Suprapubic skin (tissue), 4 donors: ENCODE data around the gene WNK4. TPM values are rescaled to one million over a fixed set of nuclear protein-coding genes. Genes with fewer than 3 reads are reported as not detected.

Source experiments
- DNase-seq, 2 donors: peaks; one replicate each; pipeline ENCODE4 v3.0.0-alpha.2; 2019; ENCODE audit warnings: low spot score in 2 of 2
- H3K27ac ChIP-seq: fragments of 200-600 bp; sonication (generic); one replicate; pipeline ENCODE4 v1.5.1; 2019
- H3K27me3 ChIP-seq: fragments of 200-600 bp; sonication (generic); one replicate; pipeline ENCODE4 v1.5.1; 2019
- H3K36me3 ChIP-seq: fragments of 200-600 bp; sonication (generic); one replicate; pipeline ENCODE4 v1.5.1; 2019
- H3K4me1 ChIP-seq: fragments of 200-600 bp; sonication (generic); one replicate; pipeline ENCODE4 v1.5.1; 2019
- H3K4me3 ChIP-seq: fragments of 200-600 bp; sonication (generic); one replicate; pipeline ENCODE4 v1.5.1; 2019; ENCODE audit warnings: mild to moderate bottlenecking
- H3K9me3 ChIP-seq: fragments of 200-600 bp; sonication (generic); one replicate; pipeline ENCODE4 v1.5.1; 2019
- EP300 ChIP-seq: sonication (generic); formaldehyde crosslinking; IDR thresholded peaks from one replicate; pipeline ENCODE4 v1.6.1; 2017; ENCODE audit warnings: antibody characterized with exemption
- POLR2A ChIP-seq, 2 donors: fragments of 450-650 bp; IDR thresholded peaks; one replicate each; pipeline ENCODE4 v1.6.1; 2017; ENCODE audit warnings: antibody characterized with exemption in 2 of 2, mild to moderate bottlenecking in 2 of 2, moderate library complexity in 2 of 2
- POLR2AphosphoS5 ChIP-seq, 3 donors: sonication (generic); formaldehyde crosslinking; IDR thresholded peaks; one replicate each; pipeline ENCODE4 v1.6.1; 2017; ENCODE audit warnings: antibody characterized with exemption in 3 of 3
- WGBS: methylation state at CpG from one replicate; pipeline ENCODE4 v1.1.5; 2018; 5-methylcytosine and 5-hydroxymethylcytosine counted together
- total RNA-seq, 4 donors: library from RNA; depleted of rRNA; stranded (reverse); fragments of >200 nt; gene quantifications; one replicate each; pipeline ENCODE4 v1.1.0, GENCODE V29; 2016
- TF ChIP-seq, protein P1 (sequence below), 2 donors: fragments of 200-600 bp in 1 of 2; fragments of 450-650 bp in 1 of 2; sonication (generic) in 1 of 2; IDR thresholded peaks; one replicate each; pipeline ENCODE4 v1.5.1; 2016 to 2019; ENCODE audit warnings: antibody characterized with exemption in 2 of 2, mild to moderate bottlenecking in 1 of 2, moderate library complexity in 1 of 2

WNK4 gene
- total RNA-seq, 4 donors from 2014 or later, result 0.40 to 1.1 (median 0.98) TPM; not detected in 1

DNA sequence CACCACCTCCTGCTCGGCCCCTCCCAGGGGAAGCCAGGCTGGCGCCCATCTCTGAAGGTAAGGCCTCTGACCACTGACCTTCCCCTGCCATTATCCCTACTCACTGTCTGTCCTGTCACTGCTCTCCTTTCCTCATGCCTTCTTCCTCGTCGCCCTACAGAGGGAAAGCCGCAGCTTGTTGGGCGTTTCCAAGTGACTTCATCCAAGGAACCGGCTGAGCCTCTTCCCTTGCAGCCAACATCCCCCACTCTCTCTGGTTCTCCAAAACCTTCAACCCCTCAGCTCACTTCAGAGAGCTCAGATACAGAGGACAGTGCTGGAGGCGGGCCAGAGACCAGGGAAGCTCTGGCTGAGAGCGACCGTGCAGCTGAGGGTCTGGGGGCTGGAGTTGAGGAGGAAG lies 15.1 kb downstream of the WNK4 start:
- WGBS, result 73% methylated on average over 10 of the region's 10 CpGs
- no peak for DNase-seq

DNA sequence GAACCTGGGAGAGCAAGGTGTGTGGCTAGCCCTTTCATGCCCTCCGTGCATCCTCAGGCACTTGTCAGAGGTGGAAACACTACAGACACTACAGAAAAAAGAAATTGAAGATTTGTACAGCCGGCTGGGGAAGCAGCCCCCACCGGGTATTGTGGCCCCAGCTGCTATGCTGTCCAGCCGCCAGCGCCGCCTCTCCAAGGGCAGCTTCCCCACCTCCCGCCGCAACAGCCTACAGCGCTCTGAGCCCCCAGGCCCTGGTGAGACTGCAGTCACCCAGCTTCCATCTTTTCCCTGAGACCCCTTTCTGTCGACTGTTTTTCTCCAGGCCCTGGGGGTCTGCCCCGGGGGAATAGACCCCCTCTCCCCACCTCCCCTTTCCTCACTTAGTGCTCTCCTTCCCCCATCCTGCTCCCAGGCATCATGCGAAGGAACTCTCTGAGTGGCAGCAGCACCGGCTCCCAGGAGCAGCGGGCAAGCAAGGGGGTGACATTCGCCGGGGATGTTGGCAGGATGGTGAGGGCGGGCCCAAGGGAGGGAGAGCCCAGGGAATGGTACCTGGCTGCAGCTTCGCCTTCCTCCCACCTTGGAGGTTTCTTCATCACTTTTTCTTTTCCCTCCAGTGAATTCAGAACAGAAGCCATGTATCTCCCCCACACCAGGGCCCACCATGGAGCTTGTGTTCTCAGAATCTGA lies 15.8 kb downstream of the WNK4 start:
- no peak overlapping the region for H3K27ac ChIP-seq
- DNase-seq, result no peak

More for the DNA sequence above, 15.1 kb downstream of the WNK4 start:
- Histone ChIP-seq H3K4me1 (peaks cover 29% of the 10 kb centered on the region), H3K9me3 (no peaks in the 10 kb centered on the region), H3K27me3 (no peaks in the 10 kb centered on the region), H3K36me3 (peaks cover 11% of the 10 kb centered on the region), H3K4me3 (no peak overlapping the region), H3K27ac (no peak overlapping the region)
- TF ChIP-seq POLR2A (IDR thresholded peaks at IDR 0.05) (no peak), POLR2AphosphoS5 (IDR thresholded peaks at IDR 0.05) (no peak), EP300 (no peak)
- TF ChIP-seq, protein P1, sequence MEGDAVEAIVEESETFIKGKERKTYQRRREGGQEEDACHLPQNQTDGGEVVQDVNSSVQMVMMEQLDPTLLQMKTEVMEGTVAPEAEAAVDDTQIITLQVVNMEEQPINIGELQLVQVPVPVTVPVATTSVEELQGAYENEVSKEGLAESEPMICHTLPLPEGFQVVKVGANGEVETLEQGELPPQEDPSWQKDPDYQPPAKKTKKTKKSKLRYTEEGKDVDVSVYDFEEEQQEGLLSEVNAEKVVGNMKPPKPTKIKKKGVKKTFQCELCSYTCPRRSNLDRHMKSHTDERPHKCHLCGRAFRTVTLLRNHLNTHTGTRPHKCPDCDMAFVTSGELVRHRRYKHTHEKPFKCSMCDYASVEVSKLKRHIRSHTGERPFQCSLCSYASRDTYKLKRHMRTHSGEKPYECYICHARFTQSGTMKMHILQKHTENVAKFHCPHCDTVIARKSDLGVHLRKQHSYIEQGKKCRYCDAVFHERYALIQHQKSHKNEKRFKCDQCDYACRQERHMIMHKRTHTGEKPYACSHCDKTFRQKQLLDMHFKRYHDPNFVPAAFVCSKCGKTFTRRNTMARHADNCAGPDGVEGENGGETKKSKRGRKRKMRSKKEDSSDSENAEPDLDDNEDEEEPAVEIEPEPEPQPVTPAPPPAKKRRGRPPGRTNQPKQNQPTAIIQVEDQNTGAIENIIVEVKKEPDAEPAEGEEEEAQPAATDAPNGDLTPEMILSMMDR (IDR thresholded peaks at IDR 0.05), result no peak

DNA sequence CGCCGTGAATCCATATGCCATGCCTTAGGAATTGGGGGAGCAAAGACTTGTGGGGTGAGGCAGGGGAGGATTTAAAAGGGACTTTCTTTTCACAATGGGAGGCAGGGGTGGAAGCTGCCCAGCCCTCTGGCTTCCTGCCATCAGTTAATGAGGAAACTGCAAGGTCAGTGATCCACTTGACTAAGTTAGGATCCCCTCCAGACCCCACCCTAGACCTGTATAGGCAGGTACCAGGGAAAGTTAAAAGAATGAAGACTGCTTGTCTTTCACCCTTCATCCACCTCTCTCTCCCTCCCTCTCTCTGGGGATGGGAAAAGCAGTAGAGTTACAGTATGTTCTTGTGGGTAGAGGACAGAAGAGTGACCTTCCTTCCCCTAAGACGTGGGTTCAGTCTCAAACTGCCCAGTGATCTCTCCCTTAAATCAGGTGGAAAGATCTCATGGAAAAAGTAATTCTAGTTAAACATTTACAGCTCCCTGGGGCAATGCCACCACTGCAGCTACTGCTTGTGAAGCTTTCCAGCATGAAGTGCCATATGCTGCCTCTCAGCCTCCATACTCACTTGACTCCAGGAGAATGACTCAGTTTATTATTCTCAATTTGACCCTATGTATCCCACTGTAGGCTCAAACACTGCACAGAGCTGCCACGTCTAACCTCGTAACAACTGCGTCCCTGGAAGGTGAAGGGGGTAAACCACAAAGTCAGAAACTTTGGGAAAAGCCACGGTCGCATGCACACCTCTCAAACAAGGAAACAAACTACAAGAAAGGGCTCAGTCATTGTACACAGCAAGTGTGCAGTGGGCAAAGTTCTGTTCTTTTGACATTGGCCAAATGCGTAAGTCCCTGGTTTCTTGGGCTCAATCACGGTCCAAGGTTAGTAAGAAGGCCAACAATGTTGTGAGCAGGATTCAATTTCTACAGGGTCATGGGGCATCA lies 16.9 kb downstream of the WNK4 start:
- Histone ChIP-seq H3K27ac (no peak overlapping the region), H3K4me3 (peak overlapping the region; percentile 77), H3K36me3 (peaks cover 11% of the 10 kb centered on the region), H3K27me3 (no peaks in the 10 kb centered on the region), H3K9me3 (no peaks in the 10 kb centered on the region), H3K4me1 (peaks cover 29% of the 10 kb centered on the region)
- no peak for DNase-seq
- TF ChIP-seq, protein P1 (IDR thresholded peaks at IDR 0.05), result no peak
- TF ChIP-seq POLR2A (IDR thresholded peaks at IDR 0.05) (no peak), EP300 (no peak), POLR2AphosphoS5 (IDR thresholded peaks at IDR 0.05) (no peak)
- WGBS, result 77% methylated on average over 10 of the region's 10 CpGs

More for the DNA sequence above, 15.8 kb downstream of the WNK4 start:
- TF ChIP-seq POLR2AphosphoS5 (IDR thresholded peaks at IDR 0.05) (no peak), POLR2A (IDR thresholded peaks at IDR 0.05) (no peak), EP300 (no peak)
- TF ChIP-seq, protein P1 (IDR thresholded peaks at IDR 0.05), result no peak
- Histone ChIP-seq H3K4me1 (peaks cover 29% of the 10 kb centered on the region), H3K27me3 (no peaks in the 10 kb centered on the region), H3K4me3 (no peak overlapping the region), H3K9me3 (no peaks in the 10 kb centered on the region), H3K36me3 (peaks cover 11% of the 10 kb centered on the region)
- 90% methylated on average over 17 of the region's 18 CpGs for WGBS

DNA sequence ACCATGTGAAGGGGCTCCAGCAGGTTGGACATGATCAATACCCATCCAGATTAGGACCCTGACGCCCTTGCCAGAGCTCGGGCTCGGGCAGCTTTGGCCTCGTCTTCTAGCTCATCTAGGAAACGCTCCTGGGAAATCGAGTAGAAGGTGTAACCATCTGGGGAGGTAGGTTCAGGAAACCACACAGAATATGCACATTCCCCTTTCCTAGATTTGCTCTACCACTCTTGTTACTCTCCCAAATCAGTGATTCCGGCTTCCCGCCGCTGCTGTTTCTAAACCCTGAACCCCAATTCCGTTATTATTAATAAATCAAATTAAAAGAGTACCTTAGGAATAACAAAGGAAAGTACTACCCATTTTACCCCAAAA lies 17.6 kb downstream of the WNK4 start:
- H3K36me3 ChIP-seq, result peaks cover 11% of the 10 kb centered on the region
- WGBS, result 15% methylated on average over 10 of the region's 10 CpGs
- no peak for DNase-seq
- peak overlapping the region; percentile 70 for H3K27ac ChIP-seq
- peaks cover 29% of the 10 kb centered on the region for H3K4me1 ChIP-seq
- H3K27me3 ChIP-seq, result no peaks in the 10 kb centered on the region
- TF ChIP-seq EP300, result no peak
- no peak for TF ChIP-seq POLR2A (IDR thresholded peaks at IDR 0.05)
- TF ChIP-seq, protein P1 (IDR thresholded peaks at IDR 0.05), result no peak
- no peak for TF ChIP-seq POLR2AphosphoS5 (IDR thresholded peaks at IDR 0.05)
- peak overlapping the region; percentile 77 for H3K4me3 ChIP-seq
- H3K9me3 ChIP-seq, result no peaks in the 10 kb centered on the region
